Gastrocnemius medialis (tissue), 4 donors: Measurements from ENCODE around the gene MRPL12.

Experiments used
- CTCF ChIP-seq, 5 experiments: fragments of 450-650 bp in 3 of 5; fragments of 200-600 bp in 2 of 5; sonication (generic) in 2 of 5; IDR thresholded peaks in 4 of 5; conservative IDR thresholded peaks in 1 of 5; 1 replicate in 4 of 5; 2 replicates in 1 of 5; pipeline ENCODE4 v1.5.1; 2016 to 2019; ENCODE audit warnings: antibody characterized with exemption in 5 of 5, mild to moderate bottlenecking in 3 of 5, moderate library complexity in 3 of 5
- POLR2A ChIP-seq, 2 donors: fragments of 450-650 bp; IDR thresholded peaks; one replicate each; pipeline ENCODE4 v1.6.1; 2017; ENCODE audit warnings: antibody characterized with exemption in 2 of 2, mild to moderate bottlenecking in 2 of 2, moderate library complexity in 2 of 2

- TF ChIP-seq CTCF (IDR thresholded peaks at IDR 0.05 in 4 of 5, conservative IDR thresholded peaks at IDR 0.05 in 1 of 5) (no peak), POLR2A (IDR thresholded peaks at IDR 0.05) (no peak)
These were observed 22.3 kb downstream of the MRPL12 start for GRCh38 chr17:81725439-81725838.
